ENCODE results near the gene RGS3. TPM values are rescaled to one million over a fixed set of nuclear protein-coding genes. Genes with fewer than 3 reads are reported as not detected.

Gene RGS3
- total and polyA plus RNA-seq, 2 donors (not counting 3 experiments of a cell fraction or from before 2014, with no cell fraction given), result 356 to 416 TPM

DNA sequence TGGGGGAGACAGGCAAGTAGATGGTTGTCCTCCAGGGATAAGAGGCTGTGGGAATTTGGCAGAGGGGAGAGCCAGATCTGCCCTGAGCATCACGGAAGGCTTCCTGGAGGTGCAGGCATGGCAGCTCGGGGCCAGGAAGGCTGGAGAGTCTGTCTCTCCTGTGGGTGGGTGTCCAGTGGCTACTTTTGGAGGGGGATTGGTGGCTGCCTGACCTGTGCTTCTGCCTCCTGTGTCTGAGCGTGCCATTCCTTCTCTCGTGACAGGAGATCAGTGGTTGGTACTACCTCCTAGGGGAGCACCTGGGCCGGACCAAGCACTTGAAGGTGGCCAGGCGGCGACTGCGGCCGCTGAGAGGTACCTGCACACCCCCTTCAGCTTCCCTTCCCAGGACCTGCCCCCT, 33.5 kb downstream of the RGS3 start:
- no peak overlapping the region for H3K27ac ChIP-seq (ENCODE audit: insufficient read depth, low read depth, low read length)
- no peak overlapping the region for H2AFZ ChIP-seq (ENCODE audit: low read depth, low read length)
- H3K9me3 ChIP-seq (replicated peaks; ENCODE audit: control insufficient read depth, insufficient read depth, low read length), result no peaks in the 10 kb centered on the region
- DNase-seq (ENCODE audit: low read depth, low spot score), result no peak
- peaks cover 13% of the 10 kb centered on the region for H3K79me2 ChIP-seq (ENCODE audit: control insufficient read depth, insufficient read depth, low read length)
- dilution Hi-C loops (cut with MboI; ENCODE audit: extremely low pct_ligation_motif_present, low sequenced_read_pairs) (no loop called here), intact Hi-C loops (cut with micrococcal nuclease) (no loop called here)
- no peak for FAIRE-seq
- no peaks in the 10 kb centered on the region for H3K36me3 ChIP-seq (ENCODE audit: control insufficient read depth in 2 of 2, extremely low read depth in 1 of 2, insufficient read depth in 2 of 2, low read length in 2 of 2)
- no peak overlapping the region for H3K4me3 ChIP-seq (replicated peaks in 1 of 3; ENCODE audit: insufficient read depth in 1 of 3, low read depth in 1 of 3, low read length in 3 of 3)
- no peaks in the 10 kb centered on the region for H3K27me3 ChIP-seq (ENCODE audit: control insufficient read depth in 2 of 2, insufficient read depth in 2 of 2, low read length in 2 of 2)
- no TSS peak for BruUV-seq (replicated peaks)
- H3K4me2 ChIP-seq (ENCODE audit: insufficient read depth, low read length), result no peak overlapping the region
- CTCF ChIA-PET, result interaction anchor here (2.1 to 2.7 kb wide), 2 partner anchors 28 to 51 kb away, joined by 4 to 12 read pairs; no protein-coding TSS in a partner anchor
- TF ChIP-seq JUN (IDR thresholded peaks at IDR 0.05; ENCODE audit: borderline replicate concordance, insufficient read depth, insufficient read length, low read depth) (no peak), POLR2AphosphoS5 (IDR thresholded peaks at IDR 0.05; ENCODE audit: insufficient read depth, low read depth, low read length) (no peak)
- no peaks in the 10 kb centered on the region for H3K9me1 ChIP-seq (replicated peaks; ENCODE audit: control insufficient read depth, extremely low read depth, insufficient read depth, low read length)
- POLR2A ChIA-PET, result no interaction called here
- peaks cover 20% of the 10 kb centered on the region for H3K4me1 ChIP-seq (ENCODE audit: control insufficient read depth, extremely low read depth, insufficient read depth, low read length)
- H3K9ac ChIP-seq (replicated peaks; ENCODE audit: extremely low read depth, insufficient read depth, low read length), result no peak overlapping the region
- H4K20me1 ChIP-seq (replicated peaks; ENCODE audit: control insufficient read depth, extremely low read depth, insufficient read depth, low read length), result no peaks in the 10 kb centered on the region

DNA sequence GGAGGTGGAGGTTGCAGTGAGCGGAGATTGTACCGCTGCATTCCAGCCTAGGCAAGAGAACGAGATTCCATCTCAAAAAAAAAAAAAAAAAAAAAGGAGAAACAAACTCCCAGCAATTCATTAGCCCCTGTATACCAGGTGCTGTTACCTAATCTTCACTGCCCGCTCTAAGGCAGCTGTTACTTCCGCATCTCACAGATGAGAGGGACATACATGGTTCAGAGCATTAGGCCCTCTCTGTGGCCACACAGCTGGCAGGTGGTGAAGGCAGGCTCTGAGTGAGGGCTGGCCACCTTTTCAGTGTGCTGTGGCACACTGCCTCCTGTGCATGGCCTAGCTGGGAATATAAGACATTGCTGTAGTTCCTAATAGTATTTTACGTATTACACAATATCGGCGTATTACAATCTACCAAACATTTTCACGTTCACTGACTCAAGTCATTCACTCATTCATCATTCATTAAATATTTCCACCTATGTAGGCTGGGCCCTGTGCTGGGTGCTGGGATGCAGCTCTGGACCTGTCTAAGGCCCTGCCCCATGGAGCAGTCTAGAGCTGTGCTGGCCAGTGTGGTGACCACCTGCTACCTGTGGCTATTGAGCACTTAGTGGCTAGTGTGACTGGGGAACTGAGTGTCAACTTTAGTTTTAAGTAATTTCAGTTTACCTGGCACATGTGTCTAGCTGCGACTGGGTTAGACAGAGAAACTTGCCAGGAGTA, 35.8 kb downstream of the RGS3 start:
- FAIRE-seq, result no peak
- Histone ChIP-seq H3K4me3 (replicated peaks in 1 of 3; ENCODE audit: insufficient read depth in 1 of 3, low read depth in 1 of 3, low read length in 3 of 3) (no peak overlapping the region), H3K9ac (replicated peaks; ENCODE audit: extremely low read depth, insufficient read depth, low read length) (no peak overlapping the region), H3K27ac (ENCODE audit: insufficient read depth, low read depth, low read length) (no peak overlapping the region), H3K4me1 (ENCODE audit: control insufficient read depth, extremely low read depth, insufficient read depth, low read length) (peaks cover 17% of the 10 kb centered on the region), H3K27me3 (ENCODE audit: control insufficient read depth in 2 of 2, insufficient read depth in 2 of 2, low read length in 2 of 2) (no peaks in the 10 kb centered on the region), H4K20me1 (replicated peaks; ENCODE audit: control insufficient read depth, extremely low read depth, insufficient read depth, low read length) (no peaks in the 10 kb centered on the region), H2AFZ (ENCODE audit: low read depth, low read length) (no peak overlapping the region), H3K4me2 (ENCODE audit: insufficient read depth, low read length) (no peak overlapping the region), H3K9me1 (replicated peaks; ENCODE audit: control insufficient read depth, extremely low read depth, insufficient read depth, low read length) (no peaks in the 10 kb centered on the region), H3K36me3 (ENCODE audit: control insufficient read depth in 2 of 2, extremely low read depth in 1 of 2, insufficient read depth in 2 of 2, low read length in 2 of 2) (peaks cover 0 to 1% of the 10 kb centered on the region in 2 experiments), H3K79me2 (ENCODE audit: control insufficient read depth, insufficient read depth, low read length) (peaks cover 36% of the 10 kb centered on the region), H3K9me3 (replicated peaks; ENCODE audit: control insufficient read depth, insufficient read depth, low read length) (no peaks in the 10 kb centered on the region)
- intact Hi-C loops (cut with micrococcal nuclease) (no loop called here), dilution Hi-C loops (cut with MboI; ENCODE audit: extremely low pct_ligation_motif_present, low sequenced_read_pairs) (no loop called here)
- ChIA-PET POLR2A (no interaction called here), CTCF (interaction anchor here (1.6 to 5.6 kb wide), 3 partner anchors 14 to 53 kb away, joined by 10 to 40 read pairs (median 24); no protein-coding TSS in a partner anchor)
- no TSS peak for BruUV-seq (replicated peaks)
- no peak for DNase-seq (ENCODE audit: low read depth, low spot score)
- TF ChIP-seq, protein P1, sequence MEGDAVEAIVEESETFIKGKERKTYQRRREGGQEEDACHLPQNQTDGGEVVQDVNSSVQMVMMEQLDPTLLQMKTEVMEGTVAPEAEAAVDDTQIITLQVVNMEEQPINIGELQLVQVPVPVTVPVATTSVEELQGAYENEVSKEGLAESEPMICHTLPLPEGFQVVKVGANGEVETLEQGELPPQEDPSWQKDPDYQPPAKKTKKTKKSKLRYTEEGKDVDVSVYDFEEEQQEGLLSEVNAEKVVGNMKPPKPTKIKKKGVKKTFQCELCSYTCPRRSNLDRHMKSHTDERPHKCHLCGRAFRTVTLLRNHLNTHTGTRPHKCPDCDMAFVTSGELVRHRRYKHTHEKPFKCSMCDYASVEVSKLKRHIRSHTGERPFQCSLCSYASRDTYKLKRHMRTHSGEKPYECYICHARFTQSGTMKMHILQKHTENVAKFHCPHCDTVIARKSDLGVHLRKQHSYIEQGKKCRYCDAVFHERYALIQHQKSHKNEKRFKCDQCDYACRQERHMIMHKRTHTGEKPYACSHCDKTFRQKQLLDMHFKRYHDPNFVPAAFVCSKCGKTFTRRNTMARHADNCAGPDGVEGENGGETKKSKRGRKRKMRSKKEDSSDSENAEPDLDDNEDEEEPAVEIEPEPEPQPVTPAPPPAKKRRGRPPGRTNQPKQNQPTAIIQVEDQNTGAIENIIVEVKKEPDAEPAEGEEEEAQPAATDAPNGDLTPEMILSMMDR (IDR thresholded peaks at IDR 0.05; ENCODE audit: extremely low read depth in 1 of 2, insufficient read depth in 1 of 2, low read depth in 1 of 2, low read length in 2 of 2), result no peak
- no peak for TF ChIP-seq POLR2A (IDR thresholded peaks at IDR 0.05; ENCODE audit: low read depth, low read length)
- no peak for TF ChIP-seq FOS (IDR thresholded peaks at IDR 0.05; ENCODE audit: borderline replicate concordance, insufficient read depth, low read length)
- no peak for TF ChIP-seq POLR2AphosphoS5 (IDR thresholded peaks at IDR 0.05; ENCODE audit: insufficient read depth, low read depth, low read length)
- TF ChIP-seq EZH2 (IDR thresholded peaks at IDR 0.05; ENCODE audit: borderline replicate concordance, low read depth, low read length, severe bottlenecking), result no peak
- no peak for TF ChIP-seq JUN (IDR thresholded peaks at IDR 0.05; ENCODE audit: borderline replicate concordance, insufficient read depth, insufficient read length, low read depth)
- no peak for TF ChIP-seq MYC (IDR thresholded peaks at IDR 0.05; ENCODE audit: low read depth, low read length)
- TF ChIP-seq, protein P2, sequence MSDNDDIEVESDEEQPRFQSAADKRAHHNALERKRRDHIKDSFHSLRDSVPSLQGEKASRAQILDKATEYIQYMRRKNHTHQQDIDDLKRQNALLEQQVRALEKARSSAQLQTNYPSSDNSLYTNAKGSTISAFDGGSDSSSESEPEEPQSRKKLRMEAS (IDR thresholded peaks at IDR 0.05; ENCODE audit: insufficient read depth, insufficient read length), result no peak
- TF ChIP-seq GATA2 (IDR thresholded peaks at IDR 0.05; ENCODE audit: insufficient read depth, insufficient read length, low read depth, low read length), result no peak
